BJ (cell line): ENCODE data around the gene PBX1. TPM values are rescaled to one million over a fixed set of nuclear protein-coding genes. Genes with fewer than 3 reads are reported as not detected.
A peak's percentile ranks its signal among the peaks of the same experiment; 100 is the strongest.

Experiments used
- CTCF ChIA-PET: fragments of 350-600 bp; formaldehyde crosslinking; extraction: SDS; loops from one replicate; lab custom pipeline; 2021; ENCODE audit warnings: antibody characterized with exemption, inconsistent platforms; lab: Yijun Ruan, JAX
- POLR2A ChIA-PET: fragments of 300-600 bp; sonication (Branson Sonifier 250); formaldehyde crosslinking; extraction: SDS; loops from one replicate; lab custom pipeline; 2021; ENCODE audit warnings: antibody characterized with exemption; lab: Charles Lee
- DNase-seq: peaks from one replicate; pipeline ENCODE4 v3.0.0-alpha.2; 2011; ENCODE audit warnings: low read depth
- H3K27me3 ChIP-seq: 2 replicates; pipeline ENCODE4 v1.6.0; 2011; ENCODE audit warnings: low read length; ENCODE audit not compliant: control insufficient read depth, insufficient read depth
- H3K36me3 ChIP-seq: 2 replicates; pipeline ENCODE4 v1.5.1; 2011; ENCODE audit warnings: low read length; ENCODE audit not compliant: control insufficient read depth, insufficient read depth
- H3K4me3 ChIP-seq: 2 replicates; pipeline ENCODE4 v1.5.1; 2011; ENCODE audit warnings: low read depth, mild to moderate bottlenecking, control low read depth, low read length
- polyA minus RNA-seq: library from RNA; depleted of rRNA, polyadenylated mRNA; stranded (reverse); fragments of >200 nt; gene quantifications from 2 replicates; pipeline ENCODE4 v1.2.3, GENCODE V29; 2011; rRNA and poly(A)+ RNA removed
- polyA plus RNA-seq: library from polyadenylated mRNA; depleted of rRNA; stranded (reverse); fragments of >200 nt; gene quantifications from 2 replicates; pipeline ENCODE4 v1.2.3, GENCODE V29; 2011; rRNA removed
- TF ChIP-seq, protein P1 (sequence below): IDR thresholded peaks from 2 replicates; pipeline ENCODE4 v1.5.1; 2011; ENCODE audit warnings: low read depth, mild to moderate bottlenecking, control low read depth, inconsistent platforms, low read length, moderate library complexity; ENCODE audit not compliant: insufficient read depth

Gene PBX1
- polyA plus RNA-seq: 46.1 and 46.4 TPM in 2 replicates
- 45.4 and 48.3 TPM in 2 replicates for polyA minus RNA-seq

DNA sequence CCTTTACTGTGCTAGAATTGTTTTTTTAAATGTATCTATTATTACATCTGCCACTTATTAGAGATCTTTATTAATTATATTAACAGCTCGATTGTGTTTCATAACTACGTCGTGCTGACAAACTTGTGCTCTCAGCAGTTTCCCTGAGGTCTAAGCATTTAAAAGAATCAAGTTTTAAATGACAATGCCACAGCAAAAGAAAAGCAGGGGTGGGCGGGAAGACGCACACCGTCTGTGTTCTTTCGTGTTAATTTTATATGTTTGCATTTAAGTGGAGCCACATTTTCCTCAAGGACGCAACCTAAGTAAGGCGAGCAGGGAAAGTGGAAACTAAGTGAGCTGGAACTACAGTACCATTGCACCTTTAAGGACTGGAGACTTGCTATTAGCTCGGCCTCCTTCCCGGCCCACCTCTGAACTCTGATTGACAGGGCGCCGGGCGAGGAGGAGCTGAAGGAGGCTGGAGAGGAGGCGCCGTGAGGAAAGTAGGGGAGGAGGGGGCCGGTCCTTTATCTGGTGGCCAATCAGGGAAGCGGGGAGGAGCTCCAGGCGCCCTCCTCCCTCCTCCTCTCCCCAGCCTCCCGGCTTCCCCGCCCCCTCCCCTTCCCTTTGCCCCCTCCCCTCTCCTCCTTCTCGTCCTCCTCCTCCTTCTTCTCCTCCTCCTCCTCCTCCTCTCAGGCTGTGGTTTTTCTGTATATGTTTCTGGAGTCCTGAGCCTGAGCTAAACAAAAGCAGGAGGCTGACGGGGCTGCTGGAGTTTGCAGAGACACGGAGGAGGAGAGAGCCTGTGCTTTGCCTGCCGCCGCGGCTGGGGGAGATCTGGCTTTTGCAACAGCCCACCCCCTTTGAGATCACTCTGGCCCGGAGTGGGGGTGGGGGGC is at the start of gene PBX1:
Gene PBX1 (plus strand): TSS at position 724 of the 881 bp plus-strand sequence.
- POLR2A ChIA-PET: interaction anchor here (0.6 to 1.0 kb wide), 4 partner anchors 53 to 662 kb away, joined by 3 to 6 read pairs (median 4); no protein-coding TSS in a partner anchor
- CTCF ChIA-PET: interaction anchor here (0.7 to 2.4 kb wide), 4 partner anchors 223 to 514 kb away, joined by 3 to 7 read pairs (median 3); no protein-coding TSS in a partner anchor
- peak; percentile 93 for DNase-seq
- no peaks in the 10 kb centered on the region for H3K36me3 ChIP-seq
- H3K4me3 ChIP-seq: peak within 1 kb of the TSS; percentile 83
- TF ChIP-seq, protein P1, sequence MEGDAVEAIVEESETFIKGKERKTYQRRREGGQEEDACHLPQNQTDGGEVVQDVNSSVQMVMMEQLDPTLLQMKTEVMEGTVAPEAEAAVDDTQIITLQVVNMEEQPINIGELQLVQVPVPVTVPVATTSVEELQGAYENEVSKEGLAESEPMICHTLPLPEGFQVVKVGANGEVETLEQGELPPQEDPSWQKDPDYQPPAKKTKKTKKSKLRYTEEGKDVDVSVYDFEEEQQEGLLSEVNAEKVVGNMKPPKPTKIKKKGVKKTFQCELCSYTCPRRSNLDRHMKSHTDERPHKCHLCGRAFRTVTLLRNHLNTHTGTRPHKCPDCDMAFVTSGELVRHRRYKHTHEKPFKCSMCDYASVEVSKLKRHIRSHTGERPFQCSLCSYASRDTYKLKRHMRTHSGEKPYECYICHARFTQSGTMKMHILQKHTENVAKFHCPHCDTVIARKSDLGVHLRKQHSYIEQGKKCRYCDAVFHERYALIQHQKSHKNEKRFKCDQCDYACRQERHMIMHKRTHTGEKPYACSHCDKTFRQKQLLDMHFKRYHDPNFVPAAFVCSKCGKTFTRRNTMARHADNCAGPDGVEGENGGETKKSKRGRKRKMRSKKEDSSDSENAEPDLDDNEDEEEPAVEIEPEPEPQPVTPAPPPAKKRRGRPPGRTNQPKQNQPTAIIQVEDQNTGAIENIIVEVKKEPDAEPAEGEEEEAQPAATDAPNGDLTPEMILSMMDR: no peak
- H3K27me3 ChIP-seq: no peaks in the 10 kb centered on the region

DNA sequence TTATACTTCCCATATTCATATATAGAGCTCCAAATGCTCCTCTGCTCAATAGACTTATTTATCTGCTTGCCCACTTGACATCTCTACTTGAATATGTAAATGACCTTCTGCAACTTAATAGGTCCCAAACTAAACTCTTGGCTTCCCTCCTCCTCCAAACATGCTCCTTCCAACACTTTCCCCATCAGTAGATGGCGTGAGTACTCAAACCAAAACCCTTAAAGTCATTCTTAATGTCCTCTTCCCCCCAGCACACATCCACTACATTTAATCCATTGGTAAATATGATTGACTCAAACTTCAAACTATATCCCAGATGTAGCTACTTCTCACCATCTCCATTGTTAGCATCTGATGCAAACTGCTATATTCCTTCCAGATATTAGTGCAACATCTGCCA is 48.5 kb upstream of the PBX1 start:
- POLR2A ChIA-PET: no interaction called here
- Histone ChIP-seq H3K27me3 (no peaks in the 10 kb centered on the region; the same call in 1 of the 2 replicates), H3K36me3 (no peaks in the 10 kb centered on the region), H3K4me3 (no peak overlapping the region)
- TF ChIP-seq, protein P1: peak; percentile 27
- CTCF ChIA-PET: interaction anchor here (1.0 to 1.8 kb wide), 3 partner anchors 273 to 611 kb away, joined by 3 to 5 read pairs (median 3); no protein-coding TSS in a partner anchor
- no peak for DNase-seq

DNA sequence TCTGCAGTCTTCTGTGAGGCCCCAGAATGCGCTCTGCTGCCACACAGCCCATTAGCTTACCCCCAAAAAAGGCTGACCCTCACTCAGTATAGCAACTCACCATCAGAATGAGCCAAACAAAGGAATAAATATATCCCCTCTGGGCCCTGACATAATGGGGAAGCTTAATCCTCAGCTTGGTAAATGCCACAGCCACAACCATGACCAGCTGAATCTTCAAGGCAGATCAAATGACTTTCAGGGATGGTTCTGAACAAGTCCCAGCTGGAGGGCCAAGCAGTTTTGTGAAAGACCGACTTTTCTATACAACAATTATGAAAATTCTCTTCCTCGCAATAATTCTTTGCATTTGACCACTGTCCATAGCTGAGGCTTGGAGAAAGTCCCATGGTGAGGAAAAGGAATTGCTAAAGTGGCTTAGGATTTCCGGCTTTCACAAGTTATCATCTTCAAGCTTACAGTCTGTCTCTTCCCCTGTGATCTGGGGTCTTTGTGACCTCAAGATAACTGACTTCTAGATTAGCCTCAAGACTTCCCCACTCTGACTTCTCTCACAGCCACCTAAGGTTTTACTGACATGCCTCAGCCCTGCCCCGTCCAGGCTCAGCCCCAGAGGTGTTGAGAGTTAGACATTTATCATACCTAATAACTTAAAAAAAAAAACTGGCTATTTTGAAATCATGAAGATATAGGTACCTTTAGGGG is 47.8 kb upstream of the PBX1 start:
- CTCF ChIA-PET: interaction anchor here (1.5 to 1.8 kb wide), 2 partner anchors 272 to 276 kb away, joined by 3 to 5 read pairs; no protein-coding TSS in a partner anchor
- POLR2A ChIA-PET: interaction anchor here (0.6 kb wide), 1 partner anchor 31 kb away, joined by 12 read pairs; no protein-coding TSS in a partner anchor

DNA sequence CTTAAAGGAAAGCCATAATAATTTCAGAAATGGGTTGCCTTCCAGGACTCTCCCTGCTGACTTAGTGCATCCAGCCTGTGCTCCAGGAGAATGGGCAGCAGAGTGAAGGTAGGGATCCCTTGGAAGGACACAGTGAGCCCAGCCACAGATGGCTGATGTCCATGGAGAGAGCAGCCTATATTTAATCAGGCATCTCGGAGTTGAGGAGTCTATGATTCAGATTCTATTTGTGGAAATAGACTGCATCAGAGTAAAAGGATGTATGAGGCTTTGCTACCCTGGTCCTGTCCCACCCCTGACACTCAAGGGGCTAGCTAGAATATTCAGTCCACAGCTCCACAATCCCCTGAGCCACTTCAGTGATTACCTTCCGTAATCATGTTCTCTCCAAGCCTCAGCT is 43.8 kb upstream of the PBX1 start:
- no peaks in the 10 kb centered on the region for H3K36me3 ChIP-seq
- ChIA-PET CTCF (interaction anchor here (0.6 to 1.2 kb wide), 3 partner anchors 102 to 558 kb away, joined by 3 read pairs; no protein-coding TSS in a partner anchor), POLR2A (interaction anchor here (0.5 kb wide), 1 partner anchor 518 kb away, joined by 4 read pairs; no protein-coding TSS in a partner anchor)
- TF ChIP-seq, protein P1: no peak
- DNase-seq: no peak
- peaks cover 3% of the 10 kb centered on the region for H3K27me3 ChIP-seq
- H3K4me3 ChIP-seq: no peak overlapping the region

More for the DNA sequence above, 47.8 kb upstream of the PBX1 start:
- peaks cover 3% of the 10 kb centered on the region for H3K27me3 ChIP-seq
- no peaks in the 10 kb centered on the region for H3K36me3 ChIP-seq
- TF ChIP-seq, protein P1: no peak
- no peak for DNase-seq
- no peak overlapping the region for H3K4me3 ChIP-seq
